CD4-positive, alpha-beta memory T cell (primary cell): ENCODE results near the gene KCNH2. TPM values are rescaled to one million over a fixed set of nuclear protein-coding genes. Genes with fewer than 3 reads are reported as not detected.

Source experiments
- CTCF ChIA-PET: fragments of 350-600 bp; sonication (Branson Sonifier 250); formaldehyde crosslinking; loops from one replicate; lab custom pipeline; 2021; ENCODE audit warnings: inconsistent platforms; ENCODE audit not compliant: partially characterized antibody; lab: Charles Lee
- POLR2A ChIA-PET: fragments of 350-600 bp; sonication (Branson Sonifier 250); formaldehyde crosslinking; loops from one replicate; lab custom pipeline; 2021; ENCODE audit not compliant: partially characterized antibody; lab: Charles Lee
- DNase-seq, 5 donors: peaks; one replicate each; pipeline versions ENCODE4 v3.0.0 to v3.0.0-alpha.2; 2020 to 2022; ENCODE audit warnings: mixed read lengths in 1 of 5
- H3K27ac ChIP-seq: one replicate; pipeline ENCODE4 v1.7.0; 2013; ENCODE audit warnings: low read depth, low read length
- H3K27me3 ChIP-seq: 2 replicates; pipeline ENCODE4 v1.7.0; 2013; ENCODE audit warnings: mild to moderate bottlenecking, low read length, moderate library complexity; ENCODE audit not compliant: insufficient read depth
- H3K36me3 ChIP-seq: 2 replicates; pipeline ENCODE4 v1.7.0; 2013; ENCODE audit warnings: mild to moderate bottlenecking, low read length, moderate library complexity; ENCODE audit not compliant: insufficient read depth
- H3K4me1 ChIP-seq: 2 replicates; pipeline ENCODE4 v1.7.0; 2013; ENCODE audit warnings: mild to moderate bottlenecking, low read length, moderate library complexity; ENCODE audit not compliant: insufficient read depth
- H3K4me3 ChIP-seq, 2 donors: one replicate each; pipeline ENCODE4 v1.7.0; 2013; ENCODE audit warnings: low read length in 2 of 2, mild to moderate bottlenecking in 1 of 2
- H3K9me3 ChIP-seq, 2 donors: one replicate each; pipeline ENCODE4 v1.7.0; 2013; ENCODE audit warnings: low read length in 2 of 2, control low read depth in 1 of 2; ENCODE audit not compliant: control insufficient read depth in 1 of 2
- H3K27ac Mint-ChIP-seq, 7 donors: one replicate each; pipeline ENCODE4 v1.8.0; 2020 to 2021; ENCODE audit warnings: mixed read lengths in 7 of 7, mild to moderate bottlenecking in 6 of 7, inconsistent platforms in 3 of 7, moderate library complexity in 3 of 7
- H3K27me3 Mint-ChIP-seq, 2 donors: one replicate each; pipeline ENCODE4 v1.8.0; 2020 to 2021; ENCODE audit warnings: mixed read lengths in 2 of 2
- H3K36me3 Mint-ChIP-seq, 2 donors: one replicate each; pipeline ENCODE4 v1.8.0; 2020 to 2021; ENCODE audit warnings: mixed read lengths in 2 of 2, inconsistent platforms in 1 of 2, mild to moderate bottlenecking in 1 of 2
- H3K4me1 Mint-ChIP-seq, 4 donors: one replicate each; pipeline ENCODE4 v1.8.0; 2020 to 2021; ENCODE audit warnings: mixed read lengths in 4 of 4, mild to moderate bottlenecking in 1 of 4
- H3K4me3 Mint-ChIP-seq, 8 donors: one replicate each; pipeline ENCODE4 v1.8.0; 2020 to 2021; ENCODE audit warnings: mixed read lengths in 8 of 8, mild to moderate bottlenecking in 7 of 8, moderate library complexity in 6 of 8, inconsistent platforms in 3 of 8
- H3K9me3 Mint-ChIP-seq, 8 donors: one replicate each; pipeline ENCODE4 v1.8.0; 2020 to 2021; ENCODE audit warnings: mixed read lengths in 8 of 8, mild to moderate bottlenecking in 5 of 8, inconsistent platforms in 3 of 8, moderate library complexity in 1 of 8
- intact Hi-C: fragments of 100-400 bp; cut with micrococcal nuclease; formaldehyde crosslinking; loops from one replicate; pipeline ENCODE4 v1.15.1; 2023
- polyA plus RNA-seq, 2 donors: library from polyadenylated mRNA; unstranded; fragments of 300-500 nt; fragmentation: Illumina TruSeq; gene quantifications; one replicate each; pipeline ENCODE4 v1.2.3, GENCODE V29; 2021
- total RNA-seq, 2 experiments: library from RNA; stranded (reverse); gene quantifications; one replicate each; pipeline ENCODE4 v1.2.3, GENCODE V29; 2021

The KCNH2 gene
- total and polyA plus RNA-seq, 4 experiments from 2014 or later, result 1.8 to 2.6 (median 2.4) TPM

GRCh38 chr7:150988230-150989226 lies 10.4 kb upstream of the KCNH2 start:
- CTCF ChIA-PET, result interaction anchor here (0.5 to 7.6 kb wide), 16 partner anchors 8 to 122 kb away, joined by 3 to 98 read pairs (median 5); partner anchors contain the start of gene ABCB8
- Mint-ChIP-seq H3K4me1 (peaks cover 18 to 50% (median 31%) of the 10 kb centered on the region in 4 donors), H3K4me3 (peak overlapping the region; percentile 55 to 85 (median 75)), H3K27me3 (no peaks in the 10 kb centered on the region), H3K27ac (peak overlapping the region; percentile 23 to 95 (median 83)), H3K9me3 (peaks cover 0 to 26% (median 21%) of the 10 kb centered on the region in 8 donors), H3K36me3 (peaks cover 0 to 8% of the 10 kb centered on the region in 2 donors)
- POLR2A ChIA-PET, result interaction anchor here (0.7 to 1.7 kb wide), 9 partner anchors 13 to 40 kb away, joined by 3 to 7 read pairs (median 4); partner anchors contain the start of gene ABCB8
- H3K9me3 ChIP-seq, result peaks cover 3 to 15% of the 10 kb centered on the region in 2 donors
- H3K4me3 ChIP-seq, result peak overlapping the region in 1 of 2 donors; percentile 47
- H3K36me3 ChIP-seq, result no peaks in the 10 kb centered on the region
- no peaks in the 10 kb centered on the region for H3K27me3 ChIP-seq
- H3K27ac ChIP-seq, result no peak overlapping the region
- peaks cover 35% of the 10 kb centered on the region for H3K4me1 ChIP-seq
- intact Hi-C loops, result loop anchor here (1.0 to 5.0 kb wide), 3 partner anchors 30 to 701 kb away; no protein-coding TSS in a partner anchor
- peak; percentile 53 to 72 (median 70) for DNase-seq

GRCh38 chr7:150986556-150986955 lies 8.4 kb upstream of the KCNH2 start:
- H3K27me3 Mint-ChIP-seq, result peaks cover 2 to 4% of the 10 kb centered on the region in 2 donors
- no peak overlapping the region for H3K27ac Mint-ChIP-seq
- ChIA-PET POLR2A (interaction anchor here (0.7 to 3.3 kb wide), 5 partner anchors 22 to 155 kb away, joined by 4 to 12 read pairs (median 4); no protein-coding TSS in a partner anchor), CTCF (interaction anchor here (1.0 to 5.7 kb wide), 15 partner anchors 8 to 89 kb away, joined by 3 to 86 read pairs (median 9); partner anchors contain the start of gene ABCB8)
- peaks cover 35% of the 10 kb centered on the region for H3K4me1 ChIP-seq
- no peak for DNase-seq
- H3K36me3 ChIP-seq, result no peaks in the 10 kb centered on the region
- peaks cover 0 to 6% of the 10 kb centered on the region in 2 donors for H3K36me3 Mint-ChIP-seq
- H3K4me3 ChIP-seq, result no peak overlapping the region
- H3K9me3 ChIP-seq, result peaks cover 3 to 15% of the 10 kb centered on the region in 2 donors
- no peaks in the 10 kb centered on the region for H3K27me3 ChIP-seq
- peaks cover 17 to 43% (median 26%) of the 10 kb centered on the region in 4 donors for H3K4me1 Mint-ChIP-seq
- peaks cover 0 to 24% (median 20%) of the 10 kb centered on the region in 8 donors for H3K9me3 Mint-ChIP-seq
- H3K27ac ChIP-seq, result no peak overlapping the region
- intact Hi-C loops, result loop anchor here (1.0 to 5.0 kb wide), 3 partner anchors 12 to 699 kb away; no protein-coding TSS in a partner anchor
- H3K4me3 Mint-ChIP-seq, result peak overlapping the region in 1 of 8 donors; percentile 8

GRCh38 chr7:150986099-150986512 lies 8.0 kb upstream of the KCNH2 start:
- DNase-seq, result peak; percentile 42 to 52 (median 47)
- peaks cover 3 to 13% of the 10 kb centered on the region in 2 donors for H3K9me3 ChIP-seq
- no peak overlapping the region for H3K4me3 ChIP-seq
- CTCF ChIA-PET, result interaction anchor here (0.8 to 5.7 kb wide), 27 partner anchors 8 to 198 kb away, joined by 3 to 86 read pairs (median 5); partner anchors contain the start of gene ABCB8
- no peaks in the 10 kb centered on the region for H3K36me3 ChIP-seq
- H3K4me3 Mint-ChIP-seq, result peak overlapping the region in 4 of 8 donors; percentile 49 to 63 (median 56)
- peaks cover 35% of the 10 kb centered on the region for H3K4me1 ChIP-seq
- H3K27ac Mint-ChIP-seq, result peak overlapping the region in 2 of 7 donors; percentile 42 to 74
- H3K27me3 ChIP-seq, result no peaks in the 10 kb centered on the region
- no peak overlapping the region for H3K27ac ChIP-seq
- H3K4me1 Mint-ChIP-seq, result peaks cover 17 to 39% (median 26%) of the 10 kb centered on the region in 4 donors
- H3K27me3 Mint-ChIP-seq, result peaks cover 6 to 7% of the 10 kb centered on the region in 2 donors
- intact Hi-C loops, result loop anchor here (1.0 to 5.0 kb wide), 3 partner anchors 12 to 699 kb away; no protein-coding TSS in a partner anchor
- POLR2A ChIA-PET, result interaction anchor here (0.9 to 3.3 kb wide), 5 partner anchors 11 to 32 kb away, joined by 4 to 31 read pairs (median 7); no protein-coding TSS in a partner anchor
- peaks cover 0 to 20% (median 16%) of the 10 kb centered on the region in 8 donors for H3K9me3 Mint-ChIP-seq
- peaks cover 0 to 6% of the 10 kb centered on the region in 2 donors for H3K36me3 Mint-ChIP-seq

- ChIA-PET CTCF (interaction anchor here (0.8 to 5.7 kb wide), 16 partner anchors 9 to 127 kb away, joined by 3 to 86 read pairs (median 8); partner anchors contain the start of gene ABCB8), POLR2A (interaction anchor here (0.8 to 3.3 kb wide), 10 partner anchors 9 to 73 kb away, joined by 3 to 31 read pairs (median 3); no protein-coding TSS in a partner anchor)
- Histone ChIP-seq H3K9me3 (no peaks in the 10 kb centered on the region), H3K4me1 (peaks cover 31% of the 10 kb centered on the region), H3K27ac (no peak overlapping the region), H3K36me3 (no peaks in the 10 kb centered on the region), H3K4me3 (no peak overlapping the region), H3K27me3 (peaks cover 7% of the 10 kb centered on the region)
- Mint-ChIP-seq H3K27ac (peak overlapping the region in 3 of 7 donors; percentile 36 to 62 (median 49)), H3K4me3 (no peak overlapping the region), H3K9me3 (peaks cover 0 to under 1% (median 0%) of the 10 kb centered on the region in 8 donors), H3K27me3 (peaks cover 7 to 11% of the 10 kb centered on the region in 2 donors), H3K4me1 (peaks cover 15 to 32% (median 21%) of the 10 kb centered on the region in 4 donors), H3K36me3 (peaks cover 0 to under 1% of the 10 kb centered on the region in 2 donors)
- DNase-seq, result peak; percentile 47 to 53 (median 50)
- intact Hi-C loops, result no loop called here
These were observed 5.8 kb upstream of the KCNH2 start for GRCh38 chr7:150983893-150984368.

- Mint-ChIP-seq H3K9me3 (peaks cover 0 to 4% (median 0%) of the 10 kb centered on the region in 8 donors), H3K4me1 (peaks cover 10 to 25% (median 14%) of the 10 kb centered on the region in 4 donors), H3K27me3 (peaks cover 12 to 13% of the 10 kb centered on the region in 2 donors), H3K4me3 (no peak overlapping the region), H3K36me3 (peaks cover 0 to 4% of the 10 kb centered on the region in 2 donors), H3K27ac (no peak overlapping the region)
- Histone ChIP-seq H3K27ac (no peak overlapping the region), H3K36me3 (no peaks in the 10 kb centered on the region), H3K27me3 (peaks cover 9% of the 10 kb centered on the region), H3K9me3 (no peaks in the 10 kb centered on the region), H3K4me3 (no peak overlapping the region), H3K4me1 (peaks cover 24% of the 10 kb centered on the region)
- ChIA-PET POLR2A (no interaction called here), CTCF (interaction anchor here (1.3 to 5.7 kb wide), 3 partner anchors 19 to 36 kb away, joined by 4 to 73 read pairs (median 21); no protein-coding TSS in a partner anchor)
- intact Hi-C loops, result no loop called here
- peak in 1 of 5 donors; percentile 5 for DNase-seq
These were observed 4.2 kb upstream of the KCNH2 start for GRCh38 chr7:150982351-150982750.

GRCh38 chr7:150981644-150982043 lies 3.5 kb upstream of the KCNH2 start:
- H3K4me3 Mint-ChIP-seq, result no peak overlapping the region
- intact Hi-C loops, result no loop called here
- H3K9me3 Mint-ChIP-seq, result peaks cover 0 to 4% (median 0%) of the 10 kb centered on the region in 8 donors
- Histone ChIP-seq H3K4me3 (no peak overlapping the region), H3K4me1 (peaks cover 28% of the 10 kb centered on the region), H3K36me3 (no peaks in the 10 kb centered on the region), H3K27me3 (peaks cover 16% of the 10 kb centered on the region), H3K27ac (no peak overlapping the region), H3K9me3 (no peaks in the 10 kb centered on the region)
- peaks cover 0 to 4% of the 10 kb centered on the region in 2 donors for H3K36me3 Mint-ChIP-seq
- peaks cover 14 to 32% (median 21%) of the 10 kb centered on the region in 4 donors for H3K4me1 Mint-ChIP-seq
- peaks cover 17 to 19% of the 10 kb centered on the region in 2 donors for H3K27me3 Mint-ChIP-seq
- peak in 1 of 5 donors; percentile 4 for DNase-seq
- peak overlapping the region in 2 of 7 donors; percentile 19 for H3K27ac Mint-ChIP-seq
- ChIA-PET POLR2A (no interaction called here), CTCF (interaction anchor here (4.2 kb wide), 1 partner anchor 18 kb away, joined by 21 read pairs; no protein-coding TSS in a partner anchor)
